Neural cell (in vitro differentiated cells): ENCODE data around the gene ZNF521. TPM values are rescaled to one million over a fixed set of nuclear protein-coding genes. Genes with fewer than 3 reads are reported as not detected.

Experiments
- H2AFZ ChIP-seq: fragments of 200-600, 300-800 bp; sonication (generic), shearing (Covaris generic); 2 replicates; pipeline ENCODE4 v1.6.0; 2014; ENCODE audit warnings: low read depth, mild to moderate bottlenecking, antibody characterized with exemption, low read length, moderate library complexity
- H3F3A ChIP-seq: fragments of 200-600 bp; shearing (Covaris generic); 2 replicates; pipeline ENCODE4 v1.6.1; 2016; ENCODE audit warnings: mild to moderate bottlenecking, moderate library complexity, mixed read lengths, antibody characterized with exemption, low read length; ENCODE audit not compliant: insufficient read depth, poor library complexity, severe bottlenecking
- H3K27ac ChIP-seq: fragments of 200-600, 300-800 bp; sonication (generic), shearing (Covaris generic); 2 replicates; pipeline ENCODE4 v1.5.1; 2014; ENCODE audit warnings: mild to moderate bottlenecking, low read length, moderate library complexity
- H3K27me3 ChIP-seq: fragments of 300-800, 200-600 bp; sonication (generic), shearing (Covaris generic); 2 replicates; pipeline ENCODE4 v1.6.0; 2014; ENCODE audit warnings: mild to moderate bottlenecking, low read depth, low read length, moderate library complexity; ENCODE audit not compliant: insufficient read depth
- H3K36me3 ChIP-seq: fragments of 300-800, 200-600 bp; sonication (generic), shearing (Covaris generic); 2 replicates; pipeline ENCODE4 v1.5.1; 2014; ENCODE audit warnings: mild to moderate bottlenecking, antibody characterized with exemption, low read length, moderate library complexity; ENCODE audit not compliant: insufficient read depth
- H3K4me2 ChIP-seq: fragments of 300-800, 200-600 bp; sonication (generic), shearing (Covaris generic); 2 replicates; pipeline ENCODE4 v1.6.0; 2014; ENCODE audit warnings: mild to moderate bottlenecking, low read length
- H3K4me3 ChIP-seq: fragments of 300-800, 200-600 bp; sonication (generic), shearing (Covaris generic); 2 replicates; pipeline ENCODE4 v1.5.1; 2014; ENCODE audit warnings: mild to moderate bottlenecking, low read length, moderate library complexity
- H3K79me2 ChIP-seq: fragments of 200-600 bp; shearing (Covaris generic); replicated peaks from 2 replicates; pipeline ENCODE4 v1.6.0; 2014; ENCODE audit warnings: mild to moderate bottlenecking, low read length, moderate library complexity; ENCODE audit not compliant: insufficient read depth
- H3K9ac ChIP-seq: fragments of 300-800, 200-600 bp; sonication (generic), shearing (Covaris generic); 2 replicates; pipeline ENCODE4 v1.6.1; 2016; ENCODE audit warnings: mild to moderate bottlenecking, low read length, mixed read lengths
- H3K9me2 ChIP-seq: fragments of 200-600 bp; shearing (Covaris generic); 2 replicates; pipeline ENCODE4 v1.6.1; 2016; ENCODE audit warnings: mild to moderate bottlenecking, low read length, mixed read lengths; ENCODE audit not compliant: insufficient read depth
- H3K9me3 ChIP-seq: fragments of 200-600, 300-800 bp; sonication (generic), shearing (Covaris generic); 2 replicates; pipeline ENCODE4 v1.6.1; 2016; ENCODE audit warnings: mild to moderate bottlenecking, mixed run types, low read length, moderate library complexity, mixed read lengths
- H4K20me1 ChIP-seq: fragments of 200-600 bp; shearing (Covaris generic); 2 replicates; pipeline ENCODE4 v1.6.1; 2016; ENCODE audit warnings: mild to moderate bottlenecking, mixed run types; ENCODE audit not compliant: insufficient read depth
- CTCF ChIP-seq: fragments of 450-650 bp; IDR thresholded peaks from 2 replicates; pipeline ENCODE4 v1.5.1; 2014; ENCODE audit warnings: antibody characterized with exemption, mild to moderate bottlenecking, moderate library complexity; ENCODE audit not compliant: poor library complexity, severe bottlenecking
- EP300 ChIP-seq: fragments of 450-650 bp; conservative IDR thresholded peaks from 2 replicates; pipeline ENCODE4 v1.6.1; 2014; ENCODE audit warnings: antibody characterized with exemption, mild to moderate bottlenecking, moderate library complexity; ENCODE audit not compliant: poor library complexity, severe bottlenecking
- EZH2 ChIP-seq: fragments of 200-600, 300-800 bp; shearing (Covaris generic), sonication (generic); IDR thresholded peaks from 2 replicates; pipeline ENCODE4 v1.6.1; 2014; ENCODE audit warnings: antibody characterized with exemption, low read length, borderline replicate concordance, mild to moderate bottlenecking; ENCODE audit not compliant: insufficient read depth, poor library complexity, severe bottlenecking
- MXI1 ChIP-seq: fragments of 450-650 bp; conservative IDR thresholded peaks from 2 replicates; pipeline ENCODE4 v1.6.1; 2014; ENCODE audit warnings: antibody characterized with exemption, mild to moderate bottlenecking; ENCODE audit not compliant: poor library complexity, severe bottlenecking
- POLR2AphosphoS5 ChIP-seq: IDR thresholded peaks from 2 replicates; pipeline ENCODE4 v1.6.1; 2012
- RAD21 ChIP-seq: fragments of 450-650 bp; conservative IDR thresholded peaks from 2 replicates; pipeline ENCODE4 v1.6.1; 2014; ENCODE audit warnings: antibody characterized with exemption, mild to moderate bottlenecking, moderate library complexity
- REST ChIP-seq: IDR thresholded peaks from 2 replicates; pipeline ENCODE4 v1.6.1; 2012; ENCODE audit warnings: borderline replicate concordance
- SMC3 ChIP-seq: fragments of 450-650 bp; conservative IDR thresholded peaks from 2 replicates; pipeline ENCODE4 v1.6.1; 2014; ENCODE audit warnings: antibody characterized with exemption, mild to moderate bottlenecking, moderate library complexity; ENCODE audit not compliant: poor library complexity
- TAF1 ChIP-seq: IDR thresholded peaks from 2 replicates; pipeline ENCODE4 v1.6.1; 2012; ENCODE audit warnings: low read depth
- polyA plus RNA-seq: library from polyadenylated mRNA; depleted of rRNA; stranded (reverse); fragments of >200 nt; gene quantifications from 2 replicates; pipeline ENCODE4 v1.2.3, GENCODE V29; 2014

The ZNF521 gene
- polyA plus RNA-seq, 1 donor from 2014 or later, result 101 TPM

DNA sequence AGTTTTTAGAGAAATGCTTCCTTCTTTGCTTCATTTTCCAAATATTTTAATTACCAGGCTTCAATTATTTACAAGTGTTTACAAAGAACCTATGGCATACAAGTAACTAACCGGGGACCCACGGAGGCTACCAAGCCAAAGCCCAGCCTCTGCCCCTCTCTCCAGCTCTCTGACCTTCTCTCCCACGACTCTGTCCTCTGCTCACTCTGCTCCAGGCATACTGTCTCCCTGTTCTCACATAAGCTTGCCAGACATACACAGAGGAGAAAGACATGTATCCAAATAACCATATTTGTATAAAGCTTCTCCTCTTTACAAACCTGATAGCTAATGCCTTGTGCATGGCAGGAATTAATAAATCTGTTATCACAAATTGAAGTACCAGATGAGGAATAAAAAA is 141.3 kb downstream of the ZNF521 start:
- H3K79me2 ChIP-seq, result peaks cover 42% of the 10 kb centered on the region
- no peak overlapping the region for H2AFZ ChIP-seq
- no peak overlapping the region for H3K27ac ChIP-seq

GRCh38 chr18:25192065-25192464 is 159.9 kb downstream of the ZNF521 start:
- H3K27ac ChIP-seq, result peak overlapping the region; percentile 12
- no peak overlapping the region for H3K4me3 ChIP-seq
- no peaks in the 10 kb centered on the region for H3K36me3 ChIP-seq
- H2AFZ ChIP-seq, result no peak overlapping the region
- peaks cover 3% of the 10 kb centered on the region for H3F3A ChIP-seq
- TF ChIP-seq MXI1, result no peak
- no peak for TF ChIP-seq RAD21
- TF ChIP-seq REST, result no peak
- no peak for TF ChIP-seq EZH2
- no peak for TF ChIP-seq CTCF
- TF ChIP-seq TAF1, result no peak
- no peak for TF ChIP-seq SMC3
- no peak for TF ChIP-seq POLR2AphosphoS5
- TF ChIP-seq EP300, result no peak
- H3K9ac ChIP-seq, result no peak overlapping the region
- no peaks in the 10 kb centered on the region for H4K20me1 ChIP-seq
- H3K27me3 ChIP-seq, result no peaks in the 10 kb centered on the region
- H3K4me2 ChIP-seq, result no peak overlapping the region
- H3K9me3 ChIP-seq, result no peaks in the 10 kb centered on the region
- no peaks in the 10 kb centered on the region for H3K9me2 ChIP-seq
- peaks cover 19% of the 10 kb centered on the region for H3K79me2 ChIP-seq

More for the DNA sequence above, 141.3 kb downstream of the ZNF521 start:
- Histone ChIP-seq H3K4me2 (no peak overlapping the region), H3F3A (no peaks in the 10 kb centered on the region), H3K9me3 (no peaks in the 10 kb centered on the region), H3K36me3 (no peaks in the 10 kb centered on the region), H3K4me3 (no peak overlapping the region), H3K27me3 (no peaks in the 10 kb centered on the region), H3K9me2 (no peaks in the 10 kb centered on the region), H3K9ac (no peak overlapping the region), H4K20me1 (no peaks in the 10 kb centered on the region)
- TF ChIP-seq MXI1, result no peak
- no peak for TF ChIP-seq REST
- TF ChIP-seq TAF1, result no peak
- TF ChIP-seq EP300, result no peak
